Neural progenitor cell (in vitro differentiated cells): ENCODE data around the gene PAK4. TPM values are rescaled to one million over a fixed set of nuclear protein-coding genes. Genes with fewer than 3 reads are reported as not detected.

Experiments used
- total RNA-seq: library from RNA; depleted of rRNA; stranded (reverse); fragments of >200 nt; gene quantifications from 2 replicates; pipeline ENCODE4 v1.2.3, GENCODE V29; 2015; ENCODE audit warnings: low replicate concordance

Gene PAK4
- total RNA-seq, 1 donor from 2014 or later = 9.7 TPM

Other genes starting within 250 kb of the PAK4 start
- gene RINL, start 247.5 kb upstream of the PAK4 start, total RNA-seq = 4.7 and 5.4 TPM in 2 replicates
- 10.9 and 15.2 TPM in 2 replicates for gene SIRT2, start 226.2 kb upstream of the PAK4 start, total RNA-seq
- gene NFKBIB, start 225.8 kb upstream of the PAK4 start, total RNA-seq = 8.3 and 11.5 TPM in 2 replicates
- gene CCER2, start 213.6 kb upstream of the PAK4 start, total RNA-seq = 1.1 and 1.3 TPM in 2 replicates
- 45.8 and 63.6 TPM in 2 replicates for gene SARS2, start 195.0 kb upstream of the PAK4 start, total RNA-seq
- gene MRPS12, start 194.8 kb upstream of the PAK4 start, total RNA-seq = 9.2 and 23.9 TPM in 2 replicates
- gene FBXO17, start 150.0 kb upstream of the PAK4 start, total RNA-seq = 8.3 and 24.9 TPM in 2 replicates
- 3.1 and 7.9 TPM in 2 replicates for gene FBXO27, start 93.2 kb upstream of the PAK4 start, total RNA-seq
- 0.22 TPM in 1 of 2 replicates, not detected in the other for gene ACP7, start 41.4 kb upstream of the PAK4 start, total RNA-seq
- 1.0 and 1.9 TPM in 2 replicates for gene NCCRP1, start 71.2 kb downstream of the PAK4 start, total RNA-seq
- gene SYCN, start 78.5 kb downstream of the PAK4 start, total RNA-seq = not detected in 2 replicates
- gene IFNL3, start 119.2 kb downstream of the PAK4 start, total RNA-seq = not detected in 2 replicates
- not detected in 2 replicates for gene IFNL4, start 123.1 kb downstream of the PAK4 start, total RNA-seq
- not detected in 2 replicates for gene IFNL2, start 142.6 kb downstream of the PAK4 start, total RNA-seq
- not detected in 2 replicates for gene IFNL1, start 170.6 kb downstream of the PAK4 start, total RNA-seq
- gene LRFN1, start 195.1 kb downstream of the PAK4 start, total RNA-seq = 0.17 and 4.3 TPM in 2 replicates
- 0.43 TPM in 1 of 2 replicates, not detected in the other for gene GMFG, start 210.3 kb downstream of the PAK4 start, total RNA-seq
- gene SAMD4B, start 216.6 kb downstream of the PAK4 start, total RNA-seq = 32.8 and 105 TPM in 2 replicates